MM.1S (cell line): Measurements from ENCODE around the gene LDLRAD3.

ENCODE experiments used
- EZH2 ChIP-seq: fragments of 300-600 bp; sonication (generic); optimal IDR thresholded peaks from 2 replicates; pipeline ENCODE3; 2017; ENCODE audit warnings: low read depth, mild to moderate bottlenecking, antibody characterized with exemption, low read length, mixed read lengths
- EZH2phosphoT487 ChIP-seq: fragments of 300-600 bp; sonication (generic); IDR thresholded peaks from 2 replicates; pipeline ENCODE4 v1.6.1; 2018; ENCODE audit warnings: antibody characterized with exemption, low read length
- TF ChIP-seq, protein P1 (sequence below): fragments of 300-600 bp; sonication (generic); IDR thresholded peaks from 2 replicates; pipeline ENCODE4 v1.5.1; 2016; ENCODE audit warnings: antibody characterized with exemption, low read length, mixed read lengths

DNA sequence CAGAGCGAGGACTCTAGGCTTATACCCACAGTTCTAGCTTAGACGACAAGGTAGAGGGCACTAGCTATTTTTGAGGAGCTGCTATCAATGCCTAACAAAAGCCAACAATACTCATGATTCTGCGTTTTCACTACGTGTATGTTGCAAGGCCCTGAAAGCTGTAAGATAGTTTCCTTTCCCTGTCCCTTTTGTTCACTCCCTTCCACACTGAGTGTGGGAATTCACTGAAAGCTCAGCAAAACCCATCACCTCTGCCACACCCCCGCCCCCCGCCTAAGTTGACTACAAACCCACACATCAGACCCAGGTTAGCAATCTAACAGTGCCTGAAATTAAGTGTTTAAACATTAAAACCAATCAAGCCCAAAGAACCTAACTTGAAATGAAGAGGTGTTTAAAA lies 6.2 kb upstream of the LDLRAD3 start:
- TF ChIP-seq, protein P1, sequence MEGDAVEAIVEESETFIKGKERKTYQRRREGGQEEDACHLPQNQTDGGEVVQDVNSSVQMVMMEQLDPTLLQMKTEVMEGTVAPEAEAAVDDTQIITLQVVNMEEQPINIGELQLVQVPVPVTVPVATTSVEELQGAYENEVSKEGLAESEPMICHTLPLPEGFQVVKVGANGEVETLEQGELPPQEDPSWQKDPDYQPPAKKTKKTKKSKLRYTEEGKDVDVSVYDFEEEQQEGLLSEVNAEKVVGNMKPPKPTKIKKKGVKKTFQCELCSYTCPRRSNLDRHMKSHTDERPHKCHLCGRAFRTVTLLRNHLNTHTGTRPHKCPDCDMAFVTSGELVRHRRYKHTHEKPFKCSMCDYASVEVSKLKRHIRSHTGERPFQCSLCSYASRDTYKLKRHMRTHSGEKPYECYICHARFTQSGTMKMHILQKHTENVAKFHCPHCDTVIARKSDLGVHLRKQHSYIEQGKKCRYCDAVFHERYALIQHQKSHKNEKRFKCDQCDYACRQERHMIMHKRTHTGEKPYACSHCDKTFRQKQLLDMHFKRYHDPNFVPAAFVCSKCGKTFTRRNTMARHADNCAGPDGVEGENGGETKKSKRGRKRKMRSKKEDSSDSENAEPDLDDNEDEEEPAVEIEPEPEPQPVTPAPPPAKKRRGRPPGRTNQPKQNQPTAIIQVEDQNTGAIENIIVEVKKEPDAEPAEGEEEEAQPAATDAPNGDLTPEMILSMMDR = no peak
- TF ChIP-seq EZH2 = no peak
- no peak for TF ChIP-seq EZH2phosphoT487
